OCI-LY3 (cell line): ENCODE measurements around the gene AMACR.

Experiments
- EZH2phosphoT487 ChIP-seq: fragments of 200-600 bp; shearing (Covaris generic); IDR thresholded peaks from 2 replicates; pipeline ENCODE4 v1.6.1; 2018; ENCODE audit warnings: antibody characterized with exemption, mixed run types, low read depth
- TF ChIP-seq, protein P1 (sequence below): fragments of 200-600, 300-600 bp; sonication (generic); IDR thresholded peaks from 2 replicates; pipeline ENCODE4 v1.5.1; 2014; ENCODE audit warnings: antibody characterized with exemption, low read length, low read depth

DNA sequence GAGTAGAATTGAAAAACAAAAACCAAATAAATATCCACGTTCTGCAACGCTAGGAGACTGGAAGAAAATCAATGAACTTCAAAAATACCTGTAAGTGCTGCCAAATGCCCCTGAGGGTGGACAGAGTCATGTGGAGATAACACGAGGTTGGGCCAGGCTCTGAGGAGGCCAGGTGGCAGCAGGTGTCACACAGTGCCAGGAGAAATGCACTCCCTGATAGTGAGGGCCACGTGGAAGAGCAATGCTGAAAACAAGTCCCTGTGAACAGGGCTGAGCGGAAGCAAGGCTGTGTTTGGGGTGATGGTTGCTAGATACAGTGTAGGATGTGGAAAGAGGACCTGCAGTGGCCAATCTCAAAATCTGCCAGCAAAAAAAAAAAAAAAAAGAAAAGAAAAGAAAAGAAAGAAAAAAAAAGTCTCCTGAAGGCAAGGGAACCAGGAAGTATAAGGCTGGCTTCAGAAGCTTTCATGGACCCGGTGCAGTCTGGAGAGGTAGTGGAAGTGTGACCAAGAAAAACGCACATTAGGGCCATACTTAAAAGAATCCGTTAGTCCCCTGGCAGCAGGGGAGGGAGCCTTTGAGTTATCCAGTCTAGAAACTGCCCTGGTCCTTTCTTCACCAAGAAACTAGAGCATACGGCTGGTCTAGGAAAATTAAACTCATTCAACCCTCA is 18.4 kb upstream of the AMACR start:
- TF ChIP-seq, protein P1, sequence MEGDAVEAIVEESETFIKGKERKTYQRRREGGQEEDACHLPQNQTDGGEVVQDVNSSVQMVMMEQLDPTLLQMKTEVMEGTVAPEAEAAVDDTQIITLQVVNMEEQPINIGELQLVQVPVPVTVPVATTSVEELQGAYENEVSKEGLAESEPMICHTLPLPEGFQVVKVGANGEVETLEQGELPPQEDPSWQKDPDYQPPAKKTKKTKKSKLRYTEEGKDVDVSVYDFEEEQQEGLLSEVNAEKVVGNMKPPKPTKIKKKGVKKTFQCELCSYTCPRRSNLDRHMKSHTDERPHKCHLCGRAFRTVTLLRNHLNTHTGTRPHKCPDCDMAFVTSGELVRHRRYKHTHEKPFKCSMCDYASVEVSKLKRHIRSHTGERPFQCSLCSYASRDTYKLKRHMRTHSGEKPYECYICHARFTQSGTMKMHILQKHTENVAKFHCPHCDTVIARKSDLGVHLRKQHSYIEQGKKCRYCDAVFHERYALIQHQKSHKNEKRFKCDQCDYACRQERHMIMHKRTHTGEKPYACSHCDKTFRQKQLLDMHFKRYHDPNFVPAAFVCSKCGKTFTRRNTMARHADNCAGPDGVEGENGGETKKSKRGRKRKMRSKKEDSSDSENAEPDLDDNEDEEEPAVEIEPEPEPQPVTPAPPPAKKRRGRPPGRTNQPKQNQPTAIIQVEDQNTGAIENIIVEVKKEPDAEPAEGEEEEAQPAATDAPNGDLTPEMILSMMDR, result no peak
- TF ChIP-seq EZH2phosphoT487, result no peak
